Activated naive CD4-positive, alpha-beta T cell treated with anti-CD3 and anti-CD28 coated beads, Interleukin-2, amount 50 U/mL, for 16 hours (primary cell): ENCODE measurements around the gene FIBP.
A peak's percentile ranks its signal among the peaks of the same experiment; 100 is the strongest.

Source experiments
- DNase-seq: peaks from one replicate; pipeline ENCODE4 v3.0.0-alpha.2; 2020

Gene FIBP

GRCh38 chr11:65888163-65888814, at the start of gene FIBP:
Gene FIBP, minus strand, starts transcription at chr11:65888471. Its CDS starts 53 bp downstream, at chr11:65888418.
- peak; percentile 96 for DNase-seq

GRCh38 chr11:65937766-65938165, 49.5 kb upstream of the FIBP start:
- DNase-seq = no peak

GRCh38 chr11:65934014-65934413, 45.7 kb upstream of the FIBP start:
- no peak for DNase-seq

- DNase-seq = no peak
These were observed 44.3 kb upstream of the FIBP start for GRCh38 chr11:65932558-65932919.

GRCh38 chr11:65931773-65932557, 43.7 kb upstream of the FIBP start:
- no peak for DNase-seq

- DNase-seq = no peak
These were observed 40.4 kb upstream of the FIBP start for GRCh38 chr11:65928667-65929066.

GRCh38 chr11:65927904-65928397, 39.7 kb upstream of the FIBP start:
- peak; percentile 73 for DNase-seq

- no peak for DNase-seq
These were observed 37.1 kb upstream of the FIBP start for GRCh38 chr11:65925397-65925796.

GRCh38 chr11:65922565-65922964, 34.3 kb upstream of the FIBP start:
- DNase-seq = no peak

GRCh38 chr11:65921876-65922275, 33.6 kb upstream of the FIBP start:
- DNase-seq = no peak

- DNase-seq = no peak
These were observed 32.8 kb upstream of the FIBP start for GRCh38 chr11:65921033-65921555.

- DNase-seq = no peak
These were observed 32.1 kb upstream of the FIBP start for GRCh38 chr11:65920372-65920802.

GRCh38 chr11:65919573-65920371, 31.5 kb upstream of the FIBP start:
- DNase-seq = no peak

GRCh38 chr11:65919141-65919572, 30.9 kb upstream of the FIBP start, which contains the start of gene DRAP1:
Gene DRAP1, plus strand, starts transcription at chr11:65919426. Its CDS starts 76 bp downstream, at chr11:65919502.
- peak; percentile 98 for DNase-seq

GRCh38 chr11:65918211-65919140, 30.2 kb upstream of the FIBP start, which contains the start of gene C11orf68:
Gene C11orf68, minus strand, starts transcription at chr11:65919062. Its CDS starts 31 bp downstream, at chr11:65919031.
- DNase-seq = no peak

- DNase-seq = no peak
These were observed 29.4 kb upstream of the FIBP start for GRCh38 chr11:65917434-65918210.

- DNase-seq = no peak
These were observed 28.8 kb upstream of the FIBP start for GRCh38 chr11:65917077-65917433.

- no peak for DNase-seq
These were observed 28.1 kb upstream of the FIBP start for GRCh38 chr11:65916391-65916790.

GRCh38 chr11:65915821-65916251, 27.6 kb upstream of the FIBP start:
- no peak for DNase-seq

GRCh38 chr11:65915101-65915820, 27.0 kb upstream of the FIBP start:
- DNase-seq = no peak
